A549 treated with RU486 at 1 μM for 4 hours (cell line): ENCODE data around the gene LIPM. TPM values are rescaled to one million over a fixed set of nuclear protein-coding genes. Genes with fewer than 3 reads are reported as not detected.

ENCODE experiments used
- total RNA-seq: library from RNA; stranded (reverse); fragments of 200-300 nt; extraction: Qiagen RNA extraction; gene quantifications from 5 replicates; pipeline ENCODE4 v1.2.3, GENCODE V29; 2022; ENCODE audit warnings: low read depth

Gene LIPM
- total RNA-seq, result not detected in 5 replicates

GRCh38 chr10:88802523-88803285, at the start of gene LIPM:
LIPM (plus strand) TSS chr10:88802730; CDS start chr10:88802897, 167 bp downstream.

GRCh38 chr10:88759366-88760101, 43.0 kb upstream of the LIPM start, which contains the start of gene LIPN:
LIPN (plus strand) TSS chr10:88760020; CDS start chr10:88761406, 1,386 bp downstream.

GRCh38 chr10:88851706-88852105, 49.2 kb downstream of the LIPM start, which contains the start of gene ANKRD22:
ANKRD22 (minus strand) TSS chr10:88851844; CDS start chr10:88851607, 237 bp downstream.

Other genes with a start within 250 kb of the LIPM start
- gene RNLS, start 219.4 kb upstream of the LIPM start, total RNA-seq, result 7.0 to 9.2 TPM (median 8.0 TPM) in 5 replicates
- not detected in 5 replicates for gene LIPJ, start 216.0 kb upstream of the LIPM start, total RNA-seq
- gene LIPF, start 138.3 kb upstream of the LIPM start, total RNA-seq, result not detected in 5 replicates
- not detected in 5 replicates for gene LIPK, start 96.5 kb upstream of the LIPM start, total RNA-seq
- gene LIPN, start 42.7 kb upstream of the LIPM start, total RNA-seq, result not detected in 5 replicates
- gene ANKRD22, start 49.1 kb downstream of the LIPM start, total RNA-seq, result 0.14 to 0.46 TPM (median 0.27 TPM) in 5 replicates
- 28.9 to 40.1 TPM (median 36.3 TPM) in 5 replicates for gene STAMBPL1, start 77.5 kb downstream of the LIPM start, total RNA-seq
- gene ACTA2, start 150.0 kb downstream of the LIPM start, total RNA-seq, result 17.8 to 22.4 TPM (median 18.3 TPM) in 5 replicates
- gene FAS, start 188.1 kb downstream of the LIPM start, total RNA-seq, result 30.2 to 39.9 TPM (median 31.6 TPM) in 5 replicates